ENCODE results near the gene CHID1. TPM values are rescaled to one million over a fixed set of nuclear protein-coding genes. Genes with fewer than 3 reads are reported as not detected.

CHID1 gene
- total and polyA plus RNA-seq, 2 experiments from 2014 or later = 54.1 to 67.3 TPM

GRCh38 chr11:847876-848275 lies 62.7 kb downstream of the CHID1 start (continued):
- TF ChIP-seq REST (IDR thresholded peaks at IDR 0.05; ENCODE audit: unreplicated experiment) (no peak), ZNF114 (CRISPR knock-in tag; IDR thresholded peaks at IDR 0.05) (no peak), EZH2 (IDR thresholded peaks at IDR 0.05; ENCODE audit: low read depth, unreplicated experiment) (no peak)

GRCh38 chr11:846496-847098 lies 64.0 kb downstream of the CHID1 start:
- Histone ChIP-seq H3K27ac (ENCODE audit: low read depth) (no peak overlapping the region), H3K79me2 (replicated peaks; ENCODE audit: insufficient read depth) (peaks cover 7% of the 10 kb centered on the region), H3K36me3 (ENCODE audit: insufficient read depth) (no peaks in the 10 kb centered on the region), H3K27me3 (ENCODE audit: insufficient read depth) (no peaks in the 10 kb centered on the region), H2AFZ (no peak overlapping the region), H3F3A (replicated peaks; ENCODE audit: low read depth) (0 out of 2 replicates have a peak, but pooled peaks cover 5% of the 10 kb centered on the region), H3K4me2 (no peak overlapping the region), H3K4me3 (no peak overlapping the region), H3K4me1 (ENCODE audit: insufficient read depth) (peaks cover 31% of the 10 kb centered on the region), H4K20me1 (replicated peaks; ENCODE audit: insufficient read depth) (peaks cover 14% of the 10 kb centered on the region; the same call in 1 of the 2 replicates), H3K9me2 (ENCODE audit: insufficient read depth) (no peaks in the 10 kb centered on the region)
- Mint-ChIP-seq H3K27me3 (ENCODE audit: insufficient read depth, low read depth, poor library complexity) (peaks cover 18% of the 10 kb centered on the region), H3K27ac (no peak overlapping the region), H3K4me3 (peak overlapping the region; percentile 22; the same call in 1 of the 3 replicates), H3K9me3 (no peaks in the 10 kb centered on the region), H3K36me3 (ENCODE audit: low read depth) (no peaks in the 10 kb centered on the region), H3K4me1 (peaks cover 20% of the 10 kb centered on the region)
- ATAC-seq (no peak), DNase-seq (ENCODE audit: low spot score) (no peak)
- no peak for TF ChIP-seq NANOG (IDR thresholded peaks at IDR 0.05; ENCODE audit: borderline replicate concordance)
- no peak for TF ChIP-seq EZH2phosphoT487 (IDR thresholded peaks at IDR 0.05; ENCODE audit: unreplicated experiment)
- no peak for TF ChIP-seq EZH2 (IDR thresholded peaks at IDR 0.05; ENCODE audit: low read depth, unreplicated experiment)
- TF ChIP-seq CREB1 (CRISPR knock-in tag; IDR thresholded peaks at IDR 0.05; ENCODE audit: low read depth) = no peak
- TF ChIP-seq, protein P1, sequence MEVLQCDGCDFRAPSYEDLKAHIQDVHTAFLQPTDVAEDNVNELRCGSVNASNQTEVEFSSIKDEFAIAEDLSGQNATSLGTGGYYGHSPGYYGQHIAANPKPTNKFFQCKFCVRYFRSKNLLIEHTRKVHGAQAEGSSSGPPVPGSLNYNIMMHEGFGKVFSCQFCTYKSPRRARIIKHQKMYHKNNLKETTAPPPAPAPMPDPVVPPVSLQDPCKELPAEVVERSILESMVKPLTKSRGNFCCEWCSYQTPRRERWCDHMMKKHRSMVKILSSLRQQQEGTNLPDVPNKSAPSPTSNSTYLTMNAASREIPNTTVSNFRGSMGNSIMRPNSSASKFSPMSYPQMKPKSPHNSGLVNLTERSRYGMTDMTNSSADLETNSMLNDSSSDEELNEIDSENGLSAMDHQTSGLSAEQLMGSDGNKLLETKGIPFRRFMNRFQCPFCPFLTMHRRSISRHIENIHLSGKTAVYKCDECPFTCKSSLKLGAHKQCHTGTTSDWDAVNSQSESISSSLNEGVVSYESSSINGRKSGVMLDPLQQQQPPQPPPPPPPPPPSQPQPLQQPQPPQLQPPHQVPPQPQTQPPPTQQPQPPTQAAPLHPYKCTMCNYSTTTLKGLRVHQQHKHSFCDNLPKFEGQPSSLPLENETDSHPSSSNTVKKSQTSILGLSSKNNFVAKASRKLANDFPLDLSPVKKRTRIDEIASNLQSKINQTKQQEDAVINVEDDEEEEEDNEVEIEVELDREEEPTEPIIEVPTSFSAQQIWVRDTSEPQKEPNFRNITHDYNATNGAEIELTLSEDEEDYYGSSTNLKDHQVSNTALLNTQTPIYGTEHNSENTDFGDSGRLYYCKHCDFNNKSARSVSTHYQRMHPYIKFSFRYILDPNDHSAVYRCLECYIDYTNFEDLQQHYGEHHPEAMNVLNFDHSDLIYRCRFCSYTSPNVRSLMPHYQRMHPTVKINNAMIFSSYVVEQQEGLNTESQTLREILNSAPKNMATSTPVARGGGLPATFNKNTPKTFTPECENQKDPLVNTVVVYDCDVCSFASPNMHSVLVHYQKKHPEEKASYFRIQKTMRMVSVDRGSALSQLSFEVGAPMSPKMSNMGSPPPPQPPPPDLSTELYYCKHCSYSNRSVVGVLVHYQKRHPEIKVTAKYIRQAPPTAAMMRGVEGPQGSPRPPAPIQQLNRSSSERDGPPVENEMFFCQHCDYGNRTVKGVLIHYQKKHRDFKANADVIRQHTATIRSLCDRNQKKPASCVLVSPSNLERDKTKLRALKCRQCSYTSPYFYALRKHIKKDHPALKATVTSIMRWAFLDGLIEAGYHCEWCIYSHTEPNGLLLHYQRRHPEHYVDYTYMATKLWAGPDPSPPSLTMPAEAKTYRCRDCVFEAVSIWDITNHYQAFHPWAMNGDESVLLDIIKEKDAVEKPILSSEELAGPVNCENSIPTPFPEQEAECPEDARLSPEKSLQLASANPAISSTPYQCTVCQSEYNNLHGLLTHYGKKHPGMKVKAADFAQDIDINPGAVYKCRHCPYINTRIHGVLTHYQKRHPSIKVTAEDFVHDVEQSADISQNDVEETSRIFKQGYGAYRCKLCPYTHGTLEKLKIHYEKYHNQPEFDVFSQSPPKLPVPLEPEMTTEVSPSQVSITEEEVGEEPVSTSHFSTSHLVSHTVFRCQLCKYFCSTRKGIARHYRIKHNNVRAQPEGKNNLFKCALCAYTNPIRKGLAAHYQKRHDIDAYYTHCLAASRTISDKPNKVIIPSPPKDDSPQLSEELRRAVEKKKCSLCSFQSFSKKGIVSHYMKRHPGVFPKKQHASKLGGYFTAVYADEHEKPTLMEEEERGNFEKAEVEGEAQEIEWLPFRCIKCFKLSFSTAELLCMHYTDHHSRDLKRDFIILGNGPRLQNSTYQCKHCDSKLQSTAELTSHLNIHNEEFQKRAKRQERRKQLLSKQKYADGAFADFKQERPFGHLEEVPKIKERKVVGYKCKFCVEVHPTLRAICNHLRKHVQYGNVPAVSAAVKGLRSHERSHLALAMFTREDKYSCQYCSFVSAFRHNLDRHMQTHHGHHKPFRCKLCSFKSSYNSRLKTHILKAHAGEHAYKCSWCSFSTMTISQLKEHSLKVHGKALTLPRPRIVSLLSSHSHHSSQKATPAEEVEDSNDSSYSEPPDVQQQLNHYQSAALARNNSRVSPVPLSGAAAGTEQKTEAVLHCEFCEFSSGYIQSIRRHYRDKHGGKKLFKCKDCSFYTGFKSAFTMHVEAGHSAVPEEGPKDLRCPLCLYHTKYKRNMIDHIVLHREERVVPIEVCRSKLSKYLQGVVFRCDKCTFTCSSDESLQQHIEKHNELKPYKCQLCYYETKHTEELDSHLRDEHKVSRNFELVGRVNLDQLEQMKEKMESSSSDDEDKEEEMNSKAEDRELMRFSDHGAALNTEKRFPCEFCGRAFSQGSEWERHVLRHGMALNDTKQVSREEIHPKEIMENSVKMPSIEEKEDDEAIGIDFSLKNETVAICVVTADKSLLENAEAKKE (CRISPR knock-in tag; IDR thresholded peaks at IDR 0.05) = no peak
- no peak for TF ChIP-seq POLR2AphosphoS5 (IDR thresholded peaks at IDR 0.05; ENCODE audit: low read depth)
- no peak for TF ChIP-seq STAT1 (IDR thresholded peaks at IDR 0.05; ENCODE audit: unreplicated experiment)

Measured in GM23338 (cell line).